ENCODE results near the gene EIF4E.

EIF4E gene, protein sequence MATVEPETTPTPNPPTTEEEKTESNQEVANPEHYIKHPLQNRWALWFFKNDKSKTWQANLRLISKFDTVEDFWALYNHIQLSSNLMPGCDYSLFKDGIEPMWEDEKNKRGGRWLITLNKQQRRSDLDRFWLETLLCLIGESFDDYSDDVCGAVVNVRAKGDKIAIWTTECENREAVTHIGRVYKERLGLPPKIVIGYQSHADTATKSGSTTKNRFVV

DNA sequence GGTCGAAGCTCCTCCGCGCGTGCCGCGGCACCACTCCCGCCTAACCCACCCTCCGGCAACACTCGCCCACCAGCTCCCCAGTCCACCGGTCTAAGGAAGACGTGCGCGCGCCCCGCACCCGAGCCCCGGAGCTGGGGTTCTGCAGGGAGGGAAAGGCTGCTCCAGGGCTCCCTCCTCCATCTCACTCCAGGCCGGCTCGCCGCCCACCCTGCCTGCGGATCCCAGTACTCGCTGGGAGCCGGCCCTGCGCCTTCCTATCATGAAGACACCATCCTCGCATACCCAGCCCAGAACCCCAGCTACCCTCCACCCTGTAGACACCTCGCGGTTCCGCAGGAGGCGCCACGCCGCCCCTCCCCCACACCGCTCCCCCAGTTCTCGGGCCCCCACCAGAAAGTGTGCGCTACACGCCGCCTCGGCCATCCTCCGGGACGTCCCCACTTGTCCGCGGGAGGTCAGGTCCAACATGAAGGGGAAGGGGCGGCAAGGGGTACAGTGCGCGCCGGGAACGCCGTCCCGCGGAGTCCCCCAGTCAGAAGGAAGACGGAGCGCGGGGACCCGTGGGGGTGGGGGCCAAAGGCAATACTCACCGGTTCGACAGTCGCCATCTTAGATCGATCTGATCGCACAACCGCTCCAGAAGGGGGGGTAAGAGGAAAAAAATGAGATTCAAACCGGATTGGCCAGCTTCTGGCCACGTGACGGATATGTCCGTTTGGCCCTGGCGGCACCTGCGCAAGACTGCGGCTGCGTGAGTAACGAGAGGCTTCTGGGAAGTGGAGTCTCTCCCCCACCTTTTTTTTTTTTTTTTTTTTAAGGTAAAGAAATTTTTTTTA lies at the start of gene EIF4E:
Gene EIF4E (minus strand): TSS at position 629 of the 836 bp plus-strand sequence. CDS start 21 bp downstream, at position 608.
- Histone ChIP-seq H3K9me3 (ENCODE audit: insufficient read depth, low read depth, low read length) (no peaks in the 10 kb centered on the region), H3F3A (ENCODE audit: low read depth) (no peaks in the 10 kb centered on the region), H3K4me2 (ENCODE audit: low read depth, low read length, poor library complexity, severe bottlenecking) (peak within 1 kb of the TSS; percentile 89), H3K36me3 (ENCODE audit: insufficient read depth, low read length) (no peaks in the 10 kb centered on the region), H3K9ac (ENCODE audit: low read depth, low read length, poor library complexity, severe bottlenecking) (peak within 1 kb of the TSS; percentile 89), H3K27me3 (ENCODE audit: insufficient read depth, low read length, poor library complexity, severe bottlenecking) (no peaks in the 10 kb centered on the region), H2AFZ (ENCODE audit: low read length) (peak within 1 kb of the TSS; percentile 100), H3K9me2 (replicated peaks; ENCODE audit: low read depth, low read length) (no peaks in the 10 kb centered on the region), H3K4me1 (ENCODE audit: insufficient read depth, low read length, poor library complexity, severe bottlenecking) (peaks cover 25% of the 10 kb centered on the region), H4K20me1 (ENCODE audit: insufficient read depth, low read length, poor library complexity, severe bottlenecking) (peaks cover 42% of the 10 kb centered on the region), H3K79me2 (ENCODE audit: insufficient read depth, low read length) (peaks cover 57% of the 10 kb centered on the region), H3K4me3 (ENCODE audit: low read length, poor library complexity, severe bottlenecking) (peak within 1 kb of the TSS; percentile 95)
- TF ChIP-seq, protein P1, sequence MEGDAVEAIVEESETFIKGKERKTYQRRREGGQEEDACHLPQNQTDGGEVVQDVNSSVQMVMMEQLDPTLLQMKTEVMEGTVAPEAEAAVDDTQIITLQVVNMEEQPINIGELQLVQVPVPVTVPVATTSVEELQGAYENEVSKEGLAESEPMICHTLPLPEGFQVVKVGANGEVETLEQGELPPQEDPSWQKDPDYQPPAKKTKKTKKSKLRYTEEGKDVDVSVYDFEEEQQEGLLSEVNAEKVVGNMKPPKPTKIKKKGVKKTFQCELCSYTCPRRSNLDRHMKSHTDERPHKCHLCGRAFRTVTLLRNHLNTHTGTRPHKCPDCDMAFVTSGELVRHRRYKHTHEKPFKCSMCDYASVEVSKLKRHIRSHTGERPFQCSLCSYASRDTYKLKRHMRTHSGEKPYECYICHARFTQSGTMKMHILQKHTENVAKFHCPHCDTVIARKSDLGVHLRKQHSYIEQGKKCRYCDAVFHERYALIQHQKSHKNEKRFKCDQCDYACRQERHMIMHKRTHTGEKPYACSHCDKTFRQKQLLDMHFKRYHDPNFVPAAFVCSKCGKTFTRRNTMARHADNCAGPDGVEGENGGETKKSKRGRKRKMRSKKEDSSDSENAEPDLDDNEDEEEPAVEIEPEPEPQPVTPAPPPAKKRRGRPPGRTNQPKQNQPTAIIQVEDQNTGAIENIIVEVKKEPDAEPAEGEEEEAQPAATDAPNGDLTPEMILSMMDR (conservative IDR thresholded peaks at IDR 0.05; ENCODE audit: low read length): peak; percentile 37
- TF ChIP-seq EZH2phosphoT487 (IDR thresholded peaks at IDR 0.05; ENCODE audit: borderline replicate concordance): no peak

DNA sequence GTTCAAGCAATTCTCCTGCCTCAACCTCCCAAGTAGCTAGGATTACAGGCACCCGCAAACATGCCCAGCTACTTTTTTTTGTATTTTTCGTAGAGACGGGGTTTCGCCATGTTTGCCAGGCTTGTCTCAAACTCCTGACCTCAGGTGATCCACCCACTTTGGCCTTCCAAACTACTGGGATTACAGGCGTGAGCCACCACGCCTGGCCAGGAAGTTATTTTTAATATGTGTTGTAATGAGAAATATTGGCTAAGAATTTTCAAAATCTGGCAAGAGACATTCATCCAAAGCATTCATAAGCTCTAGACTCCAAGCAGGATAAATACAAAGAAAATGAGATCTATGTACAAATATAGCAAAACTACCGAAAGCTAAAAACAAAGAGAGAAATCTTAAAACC lies 48.6 kb upstream of the EIF4E start:
- Histone ChIP-seq H3K79me2 (ENCODE audit: insufficient read depth, low read length) (no peaks in the 10 kb centered on the region), H3K4me1 (ENCODE audit: insufficient read depth, low read length, poor library complexity, severe bottlenecking) (no peaks in the 10 kb centered on the region), H3K4me2 (ENCODE audit: low read depth, low read length, poor library complexity, severe bottlenecking) (no peak overlapping the region), H3K4me3 (ENCODE audit: low read length, poor library complexity, severe bottlenecking) (no peak overlapping the region), H3F3A (ENCODE audit: low read depth) (no peaks in the 10 kb centered on the region), H3K9ac (ENCODE audit: low read depth, low read length, poor library complexity, severe bottlenecking) (no peak overlapping the region), H2AFZ (ENCODE audit: low read length) (no peak overlapping the region), H3K27me3 (ENCODE audit: insufficient read depth, low read length, poor library complexity, severe bottlenecking) (no peaks in the 10 kb centered on the region), H3K9me2 (replicated peaks; ENCODE audit: low read depth, low read length) (no peaks in the 10 kb centered on the region), H4K20me1 (ENCODE audit: insufficient read depth, low read length, poor library complexity, severe bottlenecking) (no peaks in the 10 kb centered on the region), H3K9me3 (ENCODE audit: insufficient read depth, low read depth, low read length) (no peaks in the 10 kb centered on the region), H3K36me3 (ENCODE audit: insufficient read depth, low read length) (no peaks in the 10 kb centered on the region)
- no peak for TF ChIP-seq EZH2phosphoT487 (IDR thresholded peaks at IDR 0.05; ENCODE audit: borderline replicate concordance)
- TF ChIP-seq, protein P1 (conservative IDR thresholded peaks at IDR 0.05; ENCODE audit: low read length): no peak

DNA sequence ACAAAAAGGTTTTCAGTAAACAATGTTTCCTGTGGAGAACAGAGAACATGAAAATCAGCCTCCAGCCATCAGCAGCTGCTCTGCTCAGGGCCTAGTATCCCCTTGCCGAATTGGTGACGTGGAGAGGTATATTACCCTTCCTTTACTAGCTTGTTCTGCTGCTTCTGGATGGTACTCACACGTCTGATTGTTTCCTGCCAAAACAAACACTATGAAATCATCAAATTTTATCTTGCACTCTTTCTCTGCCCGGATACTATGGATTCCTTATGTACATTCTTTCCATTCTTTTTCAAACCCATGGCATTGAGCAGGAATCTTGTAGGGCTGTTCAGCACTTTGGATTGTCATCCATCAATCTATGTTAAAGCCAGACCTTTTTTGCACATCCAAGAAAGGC lies 47.8 kb upstream of the EIF4E start:
- Histone ChIP-seq H3K27me3 (ENCODE audit: insufficient read depth, low read length, poor library complexity, severe bottlenecking) (no peaks in the 10 kb centered on the region), H3K4me2 (ENCODE audit: low read depth, low read length, poor library complexity, severe bottlenecking) (no peak overlapping the region), H3K36me3 (ENCODE audit: insufficient read depth, low read length) (no peaks in the 10 kb centered on the region), H3K4me3 (ENCODE audit: low read length, poor library complexity, severe bottlenecking) (no peak overlapping the region), H3K79me2 (ENCODE audit: insufficient read depth, low read length) (no peaks in the 10 kb centered on the region), H3F3A (ENCODE audit: low read depth) (no peaks in the 10 kb centered on the region), H4K20me1 (ENCODE audit: insufficient read depth, low read length, poor library complexity, severe bottlenecking) (no peaks in the 10 kb centered on the region), H3K9me2 (replicated peaks; ENCODE audit: low read depth, low read length) (no peaks in the 10 kb centered on the region), H3K4me1 (ENCODE audit: insufficient read depth, low read length, poor library complexity, severe bottlenecking) (no peaks in the 10 kb centered on the region), H2AFZ (ENCODE audit: low read length) (no peak overlapping the region), H3K9me3 (ENCODE audit: insufficient read depth, low read depth, low read length) (no peaks in the 10 kb centered on the region), H3K9ac (ENCODE audit: low read depth, low read length, poor library complexity, severe bottlenecking) (no peak overlapping the region)
- no peak for TF ChIP-seq EZH2phosphoT487 (IDR thresholded peaks at IDR 0.05; ENCODE audit: borderline replicate concordance)
- TF ChIP-seq, protein P1 (conservative IDR thresholded peaks at IDR 0.05; ENCODE audit: low read length): no peak
